RWPE2 (cell line): Measurements from ENCODE around the gene PMEPA1.

ENCODE experiments used
- ATAC-seq: fragments of 200-7000 bp; cut with Tn5 transposase; 3 replicates; pipeline ENCODE4 v1.9.1; 2021; ENCODE audit warnings: low read depth
- DNase-seq: peaks from one replicate; pipeline ENCODE4 v3.0.0-alpha.2; 2020; ENCODE audit warnings: low spot score
- H3K27ac ChIP-seq: fragments of 450-650 bp; 2 replicates; pipeline ENCODE4 v1.5.1; 2017; ENCODE audit warnings: mild to moderate bottlenecking; ENCODE audit not compliant: poor library complexity, severe bottlenecking
- H3K27me3 ChIP-seq: fragments of 250-450 bp; sonication (Bioruptor Pico); 2 replicates; pipeline ENCODE4 v1.5.1; 2021; ENCODE audit warnings: mild to moderate bottlenecking, moderate library complexity; ENCODE audit not compliant: insufficient read depth, poor library complexity, severe bottlenecking
- H3K36me3 ChIP-seq: fragments of 250-450 bp; sonication (Bioruptor Pico); 2 replicates; pipeline ENCODE4 v1.5.1; 2020; ENCODE audit warnings: low read depth, mild to moderate bottlenecking, moderate library complexity
- H3K4me1 ChIP-seq: fragments of 250-450 bp; sonication (Bioruptor Pico); 2 replicates; pipeline ENCODE4 v1.5.1; 2021; ENCODE audit warnings: mild to moderate bottlenecking, moderate library complexity; ENCODE audit not compliant: insufficient read depth, poor library complexity, severe bottlenecking
- H3K4me3 ChIP-seq: fragments of 250-450 bp; sonication (Bioruptor Pico); 2 replicates; pipeline ENCODE4 v1.5.1; 2021; ENCODE audit warnings: mild to moderate bottlenecking, moderate library complexity; ENCODE audit not compliant: severe bottlenecking
- H3K9me3 ChIP-seq: fragments of 250-450 bp; sonication (Bioruptor Pico); 2 replicates; pipeline ENCODE4 v1.5.1; 2021; ENCODE audit warnings: mild to moderate bottlenecking, moderate library complexity; ENCODE audit not compliant: severe bottlenecking
- TF ChIP-seq, protein P1 (sequence below): fragments of 450-650 bp; IDR thresholded peaks from one replicate; pipeline ENCODE4 v1.5.1; 2017; ENCODE audit warnings: mild to moderate bottlenecking, moderate library complexity; ENCODE audit not compliant: poor library complexity, severe bottlenecking

The PMEPA1 gene

GRCh38 chr20:57701651-57702050 lies 8.2 kb downstream of the PMEPA1 start:
- ATAC-seq: no peak
- Histone ChIP-seq H3K4me1 (peaks cover 96% of the 10 kb centered on the region), H3K27ac (peak overlapping the region; percentile 100), H3K36me3 (peaks cover 80% of the 10 kb centered on the region), H3K9me3 (no peaks in the 10 kb centered on the region), H3K4me3 (no peak overlapping the region), H3K27me3 (no peaks in the 10 kb centered on the region)
- DNase-seq: no peak
- TF ChIP-seq, protein P1, sequence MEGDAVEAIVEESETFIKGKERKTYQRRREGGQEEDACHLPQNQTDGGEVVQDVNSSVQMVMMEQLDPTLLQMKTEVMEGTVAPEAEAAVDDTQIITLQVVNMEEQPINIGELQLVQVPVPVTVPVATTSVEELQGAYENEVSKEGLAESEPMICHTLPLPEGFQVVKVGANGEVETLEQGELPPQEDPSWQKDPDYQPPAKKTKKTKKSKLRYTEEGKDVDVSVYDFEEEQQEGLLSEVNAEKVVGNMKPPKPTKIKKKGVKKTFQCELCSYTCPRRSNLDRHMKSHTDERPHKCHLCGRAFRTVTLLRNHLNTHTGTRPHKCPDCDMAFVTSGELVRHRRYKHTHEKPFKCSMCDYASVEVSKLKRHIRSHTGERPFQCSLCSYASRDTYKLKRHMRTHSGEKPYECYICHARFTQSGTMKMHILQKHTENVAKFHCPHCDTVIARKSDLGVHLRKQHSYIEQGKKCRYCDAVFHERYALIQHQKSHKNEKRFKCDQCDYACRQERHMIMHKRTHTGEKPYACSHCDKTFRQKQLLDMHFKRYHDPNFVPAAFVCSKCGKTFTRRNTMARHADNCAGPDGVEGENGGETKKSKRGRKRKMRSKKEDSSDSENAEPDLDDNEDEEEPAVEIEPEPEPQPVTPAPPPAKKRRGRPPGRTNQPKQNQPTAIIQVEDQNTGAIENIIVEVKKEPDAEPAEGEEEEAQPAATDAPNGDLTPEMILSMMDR: no peak

- ATAC-seq: 0 out of 3 replicates have a peak, but pooled peaks have one; percentile 1
- no peaks in the 10 kb centered on the region for H3K9me3 ChIP-seq
Observed at GRCh38 chr20:57701090-57701489, 8.7 kb downstream of the PMEPA1 start.

GRCh38 chr20:57699395-57699794 lies 10.4 kb downstream of the PMEPA1 start:
- H3K4me1 ChIP-seq: peaks cover 95% of the 10 kb centered on the region
- no peak for ATAC-seq
- no peaks in the 10 kb centered on the region for H3K27me3 ChIP-seq
- TF ChIP-seq, protein P1: no peak
- H3K9me3 ChIP-seq: no peaks in the 10 kb centered on the region
- peak overlapping the region; percentile 100 for H3K27ac ChIP-seq
- no peak overlapping the region for H3K4me3 ChIP-seq
- no peak for DNase-seq
- H3K36me3 ChIP-seq: peaks cover 65% of the 10 kb centered on the region

More at GRCh38 chr20:57701090-57701489, 8.7 kb downstream of the PMEPA1 start:
- peaks cover 77% of the 10 kb centered on the region for H3K36me3 ChIP-seq
- DNase-seq: no peak
- peak overlapping the region; percentile 100 for H3K27ac ChIP-seq
- no peaks in the 10 kb centered on the region for H3K27me3 ChIP-seq
- H3K4me1 ChIP-seq: peaks cover 96% of the 10 kb centered on the region
- no peak overlapping the region for H3K4me3 ChIP-seq
- TF ChIP-seq, protein P1: no peak

GRCh38 chr20:57698867-57699275 lies 10.9 kb downstream of the PMEPA1 start:
- no peak overlapping the region for H3K4me3 ChIP-seq
- peaks cover 65% of the 10 kb centered on the region for H3K36me3 ChIP-seq
- peak; percentile 97 for DNase-seq
- H3K27me3 ChIP-seq: no peaks in the 10 kb centered on the region
- TF ChIP-seq, protein P1: no peak
- no peaks in the 10 kb centered on the region for H3K9me3 ChIP-seq
- ATAC-seq: peak; percentile 40
- H3K4me1 ChIP-seq: peaks cover 95% of the 10 kb centered on the region
- H3K27ac ChIP-seq: peak overlapping the region; percentile 100

GRCh38 chr20:57698116-57698866 lies 11.5 kb downstream of the PMEPA1 start:
- no peak overlapping the region for H3K4me3 ChIP-seq
- no peaks in the 10 kb centered on the region for H3K27me3 ChIP-seq
- no peaks in the 10 kb centered on the region for H3K9me3 ChIP-seq
- peaks cover 95% of the 10 kb centered on the region for H3K4me1 ChIP-seq
- ATAC-seq (peak; percentile 60), DNase-seq (peak; percentile 99)
- H3K36me3 ChIP-seq: peaks cover 62% of the 10 kb centered on the region
- H3K27ac ChIP-seq: peak overlapping the region; percentile 100
- TF ChIP-seq, protein P1: no peak
